ENCODE results near the gene KAT7.
"Not testable (repeated sequence)": the region's sequence is repeated elsewhere in the genome, so short reads cannot be mapped to it uniquely, and the experiment has no call there.

The KAT7 gene

GRCh38 chr17:49749730-49750129 lies 38.8 kb upstream of the KAT7 start:
- no peaks in the 10 kb centered on the region for H3K4me1 ChIP-seq (ENCODE audit: control insufficient read depth, low read depth, low read length)
- no peaks in the 10 kb centered on the region for H3K9me3 ChIP-seq (ENCODE audit: control insufficient read depth, low read depth, low read length)
- no peak overlapping the region for H3K9ac ChIP-seq (ENCODE audit: low read length)
- H3K27ac ChIP-seq (ENCODE audit: low read length) = no peak overlapping the region
- H3K27me3 ChIP-seq (ENCODE audit: control insufficient read depth, insufficient read depth, low read length) = no peaks in the 10 kb centered on the region
- H3K4me3 ChIP-seq (ENCODE audit: low read length) = no peak overlapping the region
- H3K36me3 ChIP-seq (ENCODE audit: control insufficient read depth, low read depth, low read length) = peaks cover 11% of the 10 kb centered on the region

DNA sequence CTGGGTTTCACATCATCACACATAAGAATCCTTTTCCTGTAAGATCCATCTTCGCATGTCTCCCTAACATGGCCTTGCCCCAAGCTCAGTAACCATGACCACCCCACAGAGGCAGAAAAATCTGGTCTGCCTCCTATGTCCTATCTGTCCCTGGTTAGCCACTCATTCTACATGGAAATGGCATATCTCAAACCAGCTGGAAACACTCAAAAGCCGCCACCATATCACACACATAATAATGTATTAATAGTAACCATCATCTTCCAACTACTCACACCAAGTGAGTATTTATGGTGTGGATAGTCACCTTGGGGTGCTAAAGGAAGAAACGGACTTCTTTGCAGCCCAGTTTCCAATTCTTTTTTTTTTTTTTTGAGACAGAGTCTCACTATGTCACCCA lies 36.0 kb upstream of the KAT7 start:
- Histone ChIP-seq H3K27me3 (ENCODE audit: control insufficient read depth, insufficient read depth, low read length) (no peaks in the 10 kb centered on the region), H3K4me1 (ENCODE audit: control insufficient read depth, low read depth, low read length) (no peaks in the 10 kb centered on the region), H3K9me3 (ENCODE audit: control insufficient read depth, low read depth, low read length) (no peaks in the 10 kb centered on the region), H3K27ac (ENCODE audit: low read length) (no peak overlapping the region), H3K9ac (ENCODE audit: low read length) (no peak overlapping the region), H3K36me3 (ENCODE audit: control insufficient read depth, low read depth, low read length) (peaks cover 11% of the 10 kb centered on the region), H3K4me3 (ENCODE audit: low read length) (no peak overlapping the region)

DNA sequence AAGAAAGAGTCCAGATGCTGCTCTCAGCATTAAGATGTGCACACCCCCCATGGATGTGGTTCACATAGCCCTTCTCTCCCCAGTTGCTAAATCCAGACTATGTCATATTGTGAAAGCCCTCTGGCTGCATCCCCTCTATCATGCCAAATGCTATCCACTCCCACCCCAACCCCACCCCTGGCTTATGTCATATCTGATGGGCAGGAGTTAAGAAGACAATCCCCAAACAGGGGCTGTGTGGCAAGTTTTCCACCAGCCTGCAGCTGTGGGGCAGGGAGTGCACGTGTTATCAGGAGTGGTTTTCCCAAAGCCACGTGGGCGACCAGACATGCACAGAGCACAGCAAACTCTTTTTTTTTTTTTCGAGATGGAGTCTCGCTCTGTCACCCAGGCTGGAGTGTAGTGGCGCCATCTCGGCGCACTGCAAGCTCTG lies 34.5 kb upstream of the KAT7 start:
- Histone ChIP-seq H3K9ac (ENCODE audit: low read length) (no peak overlapping the region), H3K9me3 (ENCODE audit: control insufficient read depth, low read depth, low read length) (no peaks in the 10 kb centered on the region), H3K27ac (ENCODE audit: low read length) (no peak overlapping the region)

DNA sequence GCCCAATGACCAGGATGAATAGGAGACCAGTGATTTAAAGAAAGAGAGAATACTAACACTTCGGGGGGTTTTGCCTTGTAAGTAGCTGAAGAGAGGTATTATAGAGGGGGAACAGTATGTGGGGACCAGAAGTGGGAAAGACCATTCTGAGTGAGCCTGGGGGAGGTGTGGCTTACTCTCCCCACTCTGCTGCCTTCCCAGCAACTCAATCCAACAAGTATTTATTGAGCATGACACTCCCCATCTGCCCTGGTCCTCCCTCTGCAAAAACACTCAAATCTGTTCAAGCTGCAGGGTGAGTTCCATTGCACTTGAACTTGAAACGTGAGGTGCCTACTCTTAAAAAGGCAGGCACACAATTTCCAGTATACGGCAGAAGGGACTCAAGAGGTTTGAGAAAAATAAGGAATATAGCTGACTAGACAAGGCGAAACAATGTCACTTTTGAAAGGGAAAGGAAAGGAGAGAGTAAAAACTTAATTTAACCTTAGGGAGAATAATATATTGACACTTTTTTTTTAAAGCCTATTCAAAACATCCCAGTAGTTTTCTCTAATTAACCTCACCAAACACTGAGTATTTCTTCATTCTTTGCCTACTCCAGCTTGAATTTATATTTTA lies 32.7 kb upstream of the KAT7 start:
- Histone ChIP-seq H3K4me3 (ENCODE audit: low read length) (no peak overlapping the region), H3K27ac (ENCODE audit: low read length) (no peak overlapping the region), H3K27me3 (ENCODE audit: control insufficient read depth, insufficient read depth, low read length) (no peaks in the 10 kb centered on the region), H3K9ac (ENCODE audit: low read length) (no peak overlapping the region), H3K9me3 (ENCODE audit: control insufficient read depth, low read depth, low read length) (no peaks in the 10 kb centered on the region), H3K4me1 (ENCODE audit: control insufficient read depth, low read depth, low read length) (no peaks in the 10 kb centered on the region), H3K36me3 (ENCODE audit: control insufficient read depth, low read depth, low read length) (no peaks in the 10 kb centered on the region)

More for the DNA sequence above, 34.5 kb upstream of the KAT7 start:
- Histone ChIP-seq H3K27me3 (ENCODE audit: control insufficient read depth, insufficient read depth, low read length) (no peaks in the 10 kb centered on the region), H3K4me1 (ENCODE audit: control insufficient read depth, low read depth, low read length) (no peaks in the 10 kb centered on the region), H3K36me3 (ENCODE audit: control insufficient read depth, low read depth, low read length) (peaks cover 4% of the 10 kb centered on the region), H3K4me3 (ENCODE audit: low read length) (no peak overlapping the region)

DNA sequence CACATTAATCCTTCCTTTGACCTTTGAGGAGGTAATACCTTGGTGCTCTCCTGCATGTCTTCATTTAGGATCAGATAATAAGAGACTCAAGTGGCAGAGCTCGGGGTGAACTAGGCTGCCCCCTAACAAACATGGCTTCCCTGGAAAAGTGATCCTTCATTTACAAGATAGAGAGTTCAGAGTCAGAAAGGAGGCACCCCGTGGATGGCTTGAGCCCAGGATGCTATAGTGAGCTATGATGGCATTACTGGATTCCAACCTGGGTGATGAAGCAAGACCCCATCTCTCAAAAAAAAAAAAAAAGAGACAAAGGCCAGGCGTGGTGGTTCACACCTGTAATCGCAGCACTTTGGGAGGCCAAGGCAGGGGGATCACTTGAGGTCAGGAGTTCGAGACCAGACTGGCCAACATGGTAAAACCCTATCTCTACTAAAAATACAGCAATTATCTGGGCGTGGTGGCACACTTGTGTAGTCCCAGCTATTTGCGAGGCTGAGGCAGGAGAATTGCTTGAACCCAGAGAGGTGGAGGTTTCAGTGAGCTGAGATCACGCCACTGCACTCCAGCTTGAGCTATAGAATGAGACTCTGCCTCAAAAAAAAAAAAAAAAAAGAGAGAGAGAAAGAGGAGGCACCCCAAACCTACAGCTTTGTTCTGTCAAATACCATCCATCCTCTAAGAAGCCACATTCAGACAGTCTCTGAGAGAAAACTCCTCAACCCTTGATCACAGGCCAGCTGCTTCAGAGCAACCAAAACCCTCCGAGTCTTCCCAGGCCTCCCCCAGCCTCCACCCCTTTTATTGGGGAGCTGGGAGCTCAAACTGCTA lies 31.9 kb upstream of the KAT7 start:
- no peaks in the 10 kb centered on the region for H3K36me3 ChIP-seq (ENCODE audit: control insufficient read depth, low read depth, low read length)
- H3K9ac ChIP-seq (ENCODE audit: low read length) = no peak overlapping the region
- no peaks in the 10 kb centered on the region for H3K9me3 ChIP-seq (ENCODE audit: control insufficient read depth, low read depth, low read length)
- no peaks in the 10 kb centered on the region for H3K4me1 ChIP-seq (ENCODE audit: control insufficient read depth, low read depth, low read length)
- H3K27me3 ChIP-seq (ENCODE audit: control insufficient read depth, insufficient read depth, low read length) = no peaks in the 10 kb centered on the region
- no peak overlapping the region for H3K4me3 ChIP-seq (ENCODE audit: low read length)
- H3K27ac ChIP-seq (ENCODE audit: low read length) = no peak overlapping the region

DNA sequence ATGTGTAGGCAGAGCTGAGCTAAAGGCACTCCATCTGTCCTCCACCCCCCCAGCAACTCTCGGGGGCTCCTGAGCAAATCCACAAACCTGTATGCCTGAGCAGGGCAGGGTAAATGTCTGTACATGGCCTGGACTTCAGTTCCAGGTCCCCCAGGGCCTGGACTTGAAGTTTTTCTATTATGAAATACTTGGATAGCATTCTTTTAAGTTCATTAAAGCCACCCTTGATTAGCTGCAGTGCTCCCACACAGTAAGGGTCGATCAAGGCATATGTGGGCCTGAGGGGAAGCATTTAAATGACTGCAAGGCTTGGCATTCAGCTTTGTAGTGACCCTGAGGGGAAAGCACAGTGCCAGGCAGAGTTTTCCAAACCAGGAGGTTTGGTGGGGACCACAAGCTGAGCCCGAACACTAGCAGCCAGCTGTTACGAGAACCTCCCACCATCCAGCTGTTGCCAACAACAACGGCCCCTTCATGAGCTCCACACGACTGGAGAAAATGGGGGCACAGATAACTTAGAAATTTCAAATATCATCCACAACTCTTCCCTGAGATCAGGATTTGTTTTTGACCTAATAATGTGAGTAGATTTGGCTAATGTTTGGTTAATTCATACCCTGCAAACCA lies 31.2 kb upstream of the KAT7 start:
- Histone ChIP-seq H3K4me3 (ENCODE audit: low read length) (no peak overlapping the region), H3K9me3 (ENCODE audit: control insufficient read depth, low read depth, low read length) (no peaks in the 10 kb centered on the region), H3K9ac (ENCODE audit: low read length) (no peak overlapping the region), H3K27ac (ENCODE audit: low read length) (no peak overlapping the region), H3K36me3 (ENCODE audit: control insufficient read depth, low read depth, low read length) (no peaks in the 10 kb centered on the region), H3K4me1 (ENCODE audit: control insufficient read depth, low read depth, low read length) (peaks cover 4% of the 10 kb centered on the region), H3K27me3 (ENCODE audit: control insufficient read depth, insufficient read depth, low read length) (no peaks in the 10 kb centered on the region)

DNA sequence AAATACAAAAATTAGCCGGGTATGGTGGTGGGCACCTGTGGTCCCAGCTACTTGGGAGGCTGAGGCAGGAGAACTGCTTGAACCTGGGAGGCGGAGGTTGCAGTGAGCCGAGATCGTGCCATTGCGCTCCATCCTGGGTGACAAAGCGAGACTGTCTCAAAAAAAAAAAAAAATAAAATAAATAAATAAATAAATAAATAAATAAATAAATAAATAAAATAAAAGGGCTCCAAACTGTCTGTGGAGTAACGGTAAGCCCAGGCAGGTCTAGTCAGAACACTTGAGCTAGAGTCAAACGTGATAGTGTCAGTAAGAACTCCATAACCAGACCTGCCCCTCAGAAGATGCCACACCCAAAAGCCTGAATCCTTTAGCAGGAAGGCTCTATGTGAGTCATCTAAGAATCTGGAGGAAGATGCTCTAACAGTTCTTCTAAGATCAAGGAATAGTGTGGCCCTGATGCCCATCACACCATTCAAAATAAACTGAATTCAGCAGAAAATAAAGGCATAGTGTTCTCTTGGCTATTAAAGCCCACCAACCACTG lies 29.9 kb upstream of the KAT7 start:
- H3K4me3 ChIP-seq (ENCODE audit: low read length); H3K9ac ChIP-seq (ENCODE audit: low read length); H3K27me3 ChIP-seq (ENCODE audit: control insufficient read depth, insufficient read depth, low read length); H3K36me3 ChIP-seq (ENCODE audit: control insufficient read depth, low read depth, low read length); H3K27ac ChIP-seq (ENCODE audit: low read length); H3K9me3 ChIP-seq (ENCODE audit: control insufficient read depth, low read depth, low read length): not testable (repeated sequence)
- peaks cover 11% of the 10 kb centered on the region for H3K4me1 ChIP-seq (ENCODE audit: control insufficient read depth, low read depth, low read length)

DNA sequence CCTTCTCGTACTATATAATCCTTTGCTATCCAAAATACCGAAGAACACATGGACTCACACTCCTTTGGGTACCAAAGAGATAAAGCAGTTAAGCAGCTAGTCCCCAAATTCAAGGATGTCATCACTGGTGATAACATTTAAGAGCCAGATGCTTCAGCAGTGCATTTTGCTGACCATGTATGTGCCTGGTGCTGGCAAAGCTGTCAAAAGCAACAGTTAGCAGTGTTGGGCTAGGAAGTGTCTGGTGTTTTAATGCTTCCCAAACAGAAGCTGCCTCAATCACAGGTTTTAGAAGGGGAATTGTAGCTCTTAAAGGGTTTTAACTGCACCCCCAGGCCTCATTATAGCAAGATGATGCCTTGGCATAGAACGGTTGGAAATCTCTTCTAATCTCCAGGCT lies 29.3 kb upstream of the KAT7 start:
- Histone ChIP-seq H3K27ac (ENCODE audit: low read length) (no peak overlapping the region), H3K4me1 (ENCODE audit: control insufficient read depth, low read depth, low read length) (peaks cover 11% of the 10 kb centered on the region), H3K9me3 (ENCODE audit: control insufficient read depth, low read depth, low read length) (no peaks in the 10 kb centered on the region), H3K9ac (ENCODE audit: low read length) (no peak overlapping the region), H3K4me3 (ENCODE audit: low read length) (no peak overlapping the region), H3K36me3 (ENCODE audit: control insufficient read depth, low read depth, low read length) (no peaks in the 10 kb centered on the region), H3K27me3 (ENCODE audit: control insufficient read depth, insufficient read depth, low read length) (no peaks in the 10 kb centered on the region)

DNA sequence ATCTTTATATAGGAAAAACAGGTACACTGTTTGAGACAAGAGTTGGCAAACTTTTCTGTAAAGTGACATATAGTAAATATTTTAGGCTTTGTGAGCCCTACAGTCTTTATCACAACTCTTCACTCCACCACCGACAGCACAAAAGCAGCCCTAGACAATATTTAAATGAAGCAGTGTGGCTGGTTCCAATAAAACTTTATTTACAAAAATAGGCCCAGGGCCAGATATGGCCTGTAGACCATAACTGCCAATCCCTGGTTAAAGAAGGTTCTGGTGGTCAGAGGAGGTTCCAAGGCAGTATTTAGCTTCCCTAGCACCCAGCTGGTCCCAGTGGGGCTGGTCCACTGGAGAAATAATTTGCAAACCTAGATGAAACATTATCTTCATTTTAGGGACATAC lies 28.2 kb upstream of the KAT7 start:
- Histone ChIP-seq H3K27me3 (ENCODE audit: control insufficient read depth, insufficient read depth, low read length) (no peaks in the 10 kb centered on the region), H3K9me3 (ENCODE audit: control insufficient read depth, low read depth, low read length) (no peaks in the 10 kb centered on the region), H3K9ac (ENCODE audit: low read length) (no peak overlapping the region), H3K4me1 (ENCODE audit: control insufficient read depth, low read depth, low read length) (peaks cover 16% of the 10 kb centered on the region), H3K4me3 (ENCODE audit: low read length) (no peak overlapping the region), H3K36me3 (ENCODE audit: control insufficient read depth, low read depth, low read length) (no peaks in the 10 kb centered on the region), H3K27ac (ENCODE audit: low read length) (no peak overlapping the region)

DNA sequence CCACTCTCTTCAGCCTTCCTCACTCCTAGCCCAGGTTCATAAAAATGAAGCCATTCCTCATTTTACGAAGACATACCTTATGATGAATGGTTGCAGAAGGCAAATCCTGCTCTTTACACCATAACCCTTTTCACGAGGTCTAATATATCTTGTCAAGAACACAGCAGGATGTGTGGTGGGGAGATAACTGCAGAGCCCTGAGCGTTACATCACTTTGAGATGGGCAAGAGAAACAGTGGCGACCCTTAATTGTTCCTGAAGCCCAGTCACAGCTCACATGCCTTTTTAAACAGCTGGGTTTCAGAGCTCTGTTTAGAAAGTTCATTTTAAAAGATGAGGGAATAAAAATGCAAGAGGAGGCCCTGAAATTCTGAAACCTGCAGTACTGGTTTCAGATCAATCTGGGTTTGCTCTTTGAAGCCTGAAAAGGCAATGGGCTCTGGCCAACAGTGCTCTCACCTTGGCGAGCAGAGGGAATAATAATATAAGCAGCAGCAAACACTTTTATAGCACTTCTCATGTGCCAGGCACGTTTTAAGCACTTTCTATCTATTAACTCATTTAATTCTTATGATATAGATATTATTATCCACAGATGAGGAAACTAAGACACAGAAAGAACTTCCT lies 27.4 kb upstream of the KAT7 start:
- Histone ChIP-seq H3K4me3 (ENCODE audit: low read length) (no peak overlapping the region), H3K27me3 (ENCODE audit: control insufficient read depth, insufficient read depth, low read length) (peaks cover 3% of the 10 kb centered on the region), H3K27ac (ENCODE audit: low read length) (no peak overlapping the region), H3K9ac (ENCODE audit: low read length) (no peak overlapping the region), H3K9me3 (ENCODE audit: control insufficient read depth, low read depth, low read length) (no peaks in the 10 kb centered on the region), H3K36me3 (ENCODE audit: control insufficient read depth, low read depth, low read length) (no peaks in the 10 kb centered on the region), H3K4me1 (ENCODE audit: control insufficient read depth, low read depth, low read length) (peaks cover 16% of the 10 kb centered on the region)

- H3K36me3 ChIP-seq (ENCODE audit: control insufficient read depth, low read depth, low read length) = no peaks in the 10 kb centered on the region
- H3K9ac ChIP-seq (ENCODE audit: low read length) = peak overlapping the region; percentile 77
- no peak overlapping the region for H3K27ac ChIP-seq (ENCODE audit: low read length)
- H3K9me3 ChIP-seq (ENCODE audit: control insufficient read depth, low read depth, low read length) = no peaks in the 10 kb centered on the region
- H3K4me3 ChIP-seq (ENCODE audit: low read length) = peak overlapping the region; percentile 93
- peaks cover 16% of the 10 kb centered on the region for H3K4me1 ChIP-seq (ENCODE audit: control insufficient read depth, low read depth, low read length)
- peaks cover 3% of the 10 kb centered on the region for H3K27me3 ChIP-seq (ENCODE audit: control insufficient read depth, insufficient read depth, low read length)
These were observed 26.1 kb upstream of the KAT7 start for GRCh38 chr17:49762151-49762941.

Measured in iPS-18a (cell line).